GM19099 (cell line): ENCODE measurements around the gene KHK.

Source experiments
- POLR2A ChIP-seq: IDR thresholded peaks from 3 replicates; pipeline ENCODE4 v1.6.1; 2011; ENCODE audit warnings: low read depth; ENCODE audit not compliant: insufficient read length; ENCODE audit errors: extremely low read depth

Gene KHK

GRCh38 chr2:27086724-27087593, at the start of gene KHK:
KHK (plus strand) TSS chr2:27086772; CDS start chr2:27087260, 488 bp downstream.
- TF ChIP-seq POLR2A: no peak

- no peak for TF ChIP-seq POLR2A
Observed at GRCh38 chr2:27038012-27038411, 48.6 kb upstream of the KHK start.

- TF ChIP-seq POLR2A: no peak
Observed at GRCh38 chr2:27038631-27039339, 47.8 kb upstream of the KHK start.

GRCh38 chr2:27039426-27039825, 47.1 kb upstream of the KHK start:
- no peak for TF ChIP-seq POLR2A

GRCh38 chr2:27039871-27040270, 46.7 kb upstream of the KHK start:
- TF ChIP-seq POLR2A: no peak

- TF ChIP-seq POLR2A: no peak
Observed at GRCh38 chr2:27040282-27040681, 46.3 kb upstream of the KHK start.

DNA sequence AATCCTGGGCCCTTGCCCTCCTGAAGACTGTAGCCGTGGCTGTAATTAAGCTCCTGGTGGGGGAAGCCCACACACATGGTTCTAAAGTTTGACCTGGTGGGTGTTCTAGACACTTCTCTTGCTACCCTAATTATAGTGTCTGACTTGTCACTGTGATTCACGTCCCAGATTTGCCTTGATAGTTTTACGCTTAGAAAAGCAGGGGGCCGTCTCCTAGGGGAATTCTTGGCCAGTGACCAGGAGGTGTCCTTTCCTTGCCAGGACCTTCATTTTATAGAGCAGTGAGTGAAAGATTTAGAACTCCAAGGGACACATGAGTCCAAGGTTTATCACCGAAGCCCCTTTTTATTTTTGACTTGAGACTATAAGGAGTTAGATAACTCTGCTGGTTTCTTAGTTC, 44.8 kb upstream of the KHK start:
- TF ChIP-seq POLR2A: no peak

DNA sequence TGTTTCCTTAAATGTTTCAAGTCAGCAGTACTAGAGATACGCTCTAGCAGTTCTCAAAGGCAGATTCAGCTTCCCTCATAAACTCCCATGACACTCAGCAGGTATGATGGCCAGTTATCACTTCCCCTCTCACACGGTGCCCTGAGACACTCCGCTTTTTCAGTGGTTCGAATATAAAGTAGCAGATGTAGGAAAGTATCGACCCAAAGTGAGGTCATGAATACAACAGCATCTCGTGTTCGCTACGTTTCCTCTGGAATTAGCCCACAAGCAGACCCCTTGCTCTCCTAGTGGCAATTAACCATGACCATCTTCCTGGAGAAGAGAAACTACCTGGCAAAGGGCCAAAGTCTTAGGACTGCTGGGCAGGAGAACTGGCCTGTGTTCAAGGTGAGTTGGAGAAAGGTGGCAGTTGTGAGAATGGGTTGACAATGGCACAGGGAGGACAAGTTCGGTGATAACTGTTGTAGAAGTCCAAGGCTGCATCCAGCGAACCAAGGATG, 44.4 kb upstream of the KHK start:
- TF ChIP-seq POLR2A: no peak

- peak; percentile 25 for TF ChIP-seq POLR2A
Observed at GRCh38 chr2:27042985-27043634, 43.5 kb upstream of the KHK start.

DNA sequence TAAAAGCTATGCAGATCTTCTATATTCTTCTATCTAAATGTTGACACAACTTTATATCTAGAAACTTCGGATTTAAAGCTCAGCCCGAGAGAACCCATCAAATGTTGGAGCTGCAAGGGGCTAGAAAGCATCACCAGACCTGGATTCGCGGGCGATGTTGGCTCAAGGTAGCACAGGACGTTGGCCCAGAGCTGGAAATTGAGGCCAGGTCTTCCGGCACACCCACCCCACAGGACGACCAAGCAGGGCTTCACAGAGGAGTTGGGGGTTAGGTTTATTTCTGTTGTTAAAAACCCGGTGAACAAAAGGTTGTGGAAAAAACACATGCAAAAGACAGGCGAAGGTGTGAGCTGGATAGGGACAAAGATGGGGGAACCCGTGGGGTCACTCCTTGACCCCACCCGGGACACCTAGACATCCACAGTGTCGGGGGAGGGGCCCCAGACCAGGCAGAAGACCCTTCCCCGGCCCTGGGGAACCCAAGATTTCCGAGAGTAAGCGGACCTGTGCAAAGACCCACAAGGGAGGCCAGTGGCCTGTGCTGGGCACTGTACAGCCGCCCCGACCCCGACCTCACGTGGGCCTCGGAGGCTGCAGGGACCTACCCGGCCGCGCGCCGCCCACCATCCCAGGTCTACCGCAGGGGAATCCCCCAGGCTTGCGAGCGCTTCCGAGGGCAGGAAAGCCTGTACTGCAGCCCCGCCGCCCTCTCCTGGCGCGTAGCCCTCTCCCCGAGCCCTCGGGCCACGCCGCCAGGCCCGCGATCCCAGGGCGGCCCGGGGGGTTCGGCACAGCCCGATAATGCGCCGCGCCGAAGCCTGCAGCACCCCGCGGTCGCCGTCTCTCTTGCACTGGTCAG, 36.9 kb upstream of the KHK start:
- TF ChIP-seq POLR2A: no peak

GRCh38 chr2:27050281-27050995, 36.1 kb upstream of the KHK start:
- TF ChIP-seq POLR2A: peak; percentile 80

DNA sequence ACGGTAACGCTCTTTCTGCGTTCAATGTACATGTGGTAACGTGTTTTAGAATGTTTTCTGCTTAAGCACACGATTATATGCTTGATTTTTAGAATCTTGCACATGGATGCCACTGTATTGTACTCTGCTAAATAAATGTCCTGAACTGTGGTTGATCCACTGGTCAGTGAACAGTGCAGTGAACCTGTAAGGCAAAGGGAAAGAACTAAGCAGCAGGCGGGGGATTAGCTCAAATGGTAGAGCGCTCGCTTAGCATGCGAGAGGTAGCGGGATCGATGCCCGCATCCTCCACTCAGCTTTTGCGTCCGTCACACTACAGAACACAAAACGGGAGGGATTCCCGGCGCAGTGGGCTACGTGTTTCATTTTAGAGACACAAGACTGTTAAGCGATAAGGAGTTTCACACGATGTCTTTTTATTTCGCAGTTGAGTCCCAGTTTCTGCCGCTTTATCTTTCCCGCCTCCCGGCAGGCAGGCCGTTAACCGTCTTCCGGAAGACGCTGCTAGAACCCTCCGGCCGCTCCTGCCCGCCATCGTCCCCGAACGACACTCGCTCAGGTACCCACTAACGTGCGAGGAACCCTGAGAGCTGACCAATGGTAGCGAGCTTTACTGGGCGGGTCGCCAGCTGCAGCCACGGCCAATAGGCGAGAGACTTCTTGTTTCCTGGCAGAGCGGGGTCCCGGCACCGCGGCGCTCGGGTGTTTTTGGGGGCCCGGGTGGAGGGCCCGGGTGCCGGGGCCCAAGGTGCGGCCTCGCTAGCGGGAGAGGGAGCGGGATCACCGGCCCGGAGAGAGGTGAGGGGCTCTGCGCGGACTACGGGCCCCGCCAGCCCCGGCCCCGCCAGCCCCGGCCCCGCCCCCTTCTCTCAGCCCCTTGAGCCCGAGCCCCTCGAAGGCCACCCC, 35.3 kb upstream of the KHK start, which contains the start of gene AGBL5:
TSS of gene AGBL5 (plus strand) at position 673 of the 906 bp plus-strand sequence. CDS start 1,291 bp downstream, outside the sequence.
- peak; percentile 81 for TF ChIP-seq POLR2A
